GM23248 (cell line): ENCODE results near the gene SULF2.

Source experiments
- EZH2 ChIP-seq: fragments of 200-600 bp; sonication (generic); IDR thresholded peaks from 2 replicates; pipeline ENCODE4 v1.6.1; 2018; ENCODE audit warnings: antibody characterized with exemption, mild to moderate bottlenecking; ENCODE audit not compliant: insufficient read depth, poor library complexity, severe bottlenecking
- EZH2phosphoT487 ChIP-seq: fragments of 200-600 bp; sonication (generic); IDR thresholded peaks from 2 replicates; pipeline ENCODE4 v1.6.1; 2018; ENCODE audit warnings: antibody characterized with exemption, moderate library complexity, mild to moderate bottlenecking, low read depth; ENCODE audit not compliant: insufficient read depth

DNA sequence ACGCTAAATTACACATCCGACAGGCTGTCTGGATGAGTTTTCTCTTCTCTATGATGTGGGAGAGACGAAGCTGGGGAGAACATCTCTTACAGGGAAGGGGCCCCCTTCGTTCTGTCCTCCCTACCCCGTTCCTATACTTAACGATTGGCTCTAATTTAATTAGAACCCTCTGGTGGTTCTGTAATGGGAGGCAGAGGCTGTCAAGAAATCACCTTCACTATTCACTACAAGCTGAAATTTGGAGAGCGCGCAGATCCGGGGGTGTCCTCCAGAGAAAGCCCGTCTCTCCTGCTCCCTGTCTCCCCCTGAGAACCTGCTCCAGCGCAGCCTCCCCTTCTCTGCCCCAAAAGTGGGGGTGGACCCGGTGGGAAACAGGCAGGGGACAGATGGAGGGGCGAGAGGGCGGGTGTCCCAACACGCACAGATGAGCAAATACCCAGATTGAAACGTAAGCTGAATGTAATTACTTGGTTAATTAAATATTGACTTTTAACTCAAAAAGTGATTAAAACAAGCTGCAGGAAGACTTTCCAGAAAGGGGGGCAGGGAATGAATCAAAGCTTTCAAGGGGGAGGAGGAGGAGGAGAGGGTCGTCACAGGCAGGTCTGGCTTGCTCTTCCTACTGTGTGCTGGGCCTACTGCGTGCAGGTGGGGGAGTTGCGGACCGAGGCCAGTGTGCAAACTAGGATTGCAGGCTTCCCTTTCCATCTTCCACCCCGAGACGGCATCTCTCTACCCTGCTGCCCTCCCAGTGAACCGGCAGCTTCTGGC, 1.3 kb downstream of the SULF2 start:
- no peak for TF ChIP-seq EZH2phosphoT487
- TF ChIP-seq EZH2: no peak
